B cell (primary cell): ENCODE data around the gene SBK2. TPM values are rescaled to one million over a fixed set of nuclear protein-coding genes. Genes with fewer than 3 reads are reported as not detected.

ENCODE experiments used
- ATAC-seq: fragments of 200-7000 bp; cut with Tn5 transposase; one replicate; pipeline ENCODE4 v1.10.0; 2021; ENCODE audit warnings: low read depth, mild to moderate bottlenecking, moderate number of reproducible peaks, moderate library complexity
- CTCF ChIA-PET: fragments of 350-600 bp; sonication (Branson Sonifier 250); formaldehyde crosslinking; loops from one replicate; lab custom pipeline; 2021; ENCODE audit warnings: antibody characterized with exemption, inconsistent platforms; lab: Charles Lee
- POLR2A ChIA-PET: fragments of 350-600 bp; sonication (Branson Sonifier 250); formaldehyde crosslinking; loops from one replicate; lab custom pipeline; 2021; ENCODE audit warnings: antibody characterized with exemption; lab: Charles Lee
- DNase-seq: peaks from one replicate; pipeline ENCODE4 v3.0.0; 2013
- H2AFZ ChIP-seq: 2 replicates; pipeline ENCODE4 v1.6.1; 2012; ENCODE audit warnings: mild to moderate bottlenecking, low read depth, low read length; ENCODE audit not compliant: insufficient read depth, poor library complexity, severe bottlenecking
- H3K27ac ChIP-seq, 2 donors: 1 replicate in 1 of 2; 2 replicates in 1 of 2; pipeline ENCODE4 v1.5.1; 2012 to 2013; ENCODE audit warnings: low read length in 2 of 2, mild to moderate bottlenecking in 2 of 2, moderate library complexity in 1 of 2
- H3K27me3 ChIP-seq, 4 experiments: fragments of 200-600 bp in 1 of 4; sonication (generic) in 1 of 4; replicated peaks in 1 of 4; 1 replicate in 2 of 4; 2 replicates in 2 of 4; pipeline versions ENCODE4 v1.6.1 to v1.7.0; 2013 to 2016; ENCODE audit warnings: low read length in 3 of 4, mild to moderate bottlenecking in 2 of 4, mixed read lengths in 1 of 4, moderate library complexity in 1 of 4; ENCODE audit not compliant: insufficient read depth in 4 of 4, control insufficient read depth in 3 of 4; ENCODE audit errors: control extremely low read depth in 1 of 4
- H3K36me3 ChIP-seq, 2 experiments: replicated peaks in 1 of 2; 1 replicate in 1 of 2; 2 replicates in 1 of 2; pipeline versions ENCODE4 v1.6.1 to v1.7.1; 2013; ENCODE audit warnings: low read length in 1 of 2; ENCODE audit not compliant: insufficient read depth in 2 of 2, control insufficient read depth in 1 of 2; ENCODE audit errors: control extremely low read depth in 1 of 2, extremely low read depth in 1 of 2
- H3K4me1 ChIP-seq, 2 donors: fragments of 200-600 bp in 1 of 2; sonication (generic) in 1 of 2; 1 replicate in 1 of 2; 2 replicates in 1 of 2; pipeline versions ENCODE4 v1.5.1 to v1.6.1; 2013 to 2017; ENCODE audit warnings: low read length in 2 of 2; ENCODE audit not compliant: control insufficient read depth in 2 of 2, insufficient read depth in 2 of 2
- H3K4me2 ChIP-seq: replicated peaks from 2 replicates; pipeline ENCODE3; 2012; ENCODE audit warnings: mild to moderate bottlenecking, low read depth, low read length; ENCODE audit not compliant: poor library complexity, severe bottlenecking
- H3K4me3 ChIP-seq, 5 experiments: fragments of 200-600 bp in 1 of 5; sonication (generic) in 1 of 5; 1 replicate in 3 of 5; 2 replicates in 2 of 5; pipeline versions ENCODE4 v1.5.1 to v1.7.0; 2011 to 2016; ENCODE audit warnings: low read length in 4 of 5, mild to moderate bottlenecking in 4 of 5, low read depth in 2 of 5, control low read depth in 1 of 5, moderate library complexity in 1 of 5; ENCODE audit not compliant: insufficient read depth in 1 of 5; ENCODE audit errors: control extremely low read depth in 1 of 5, extremely low read depth in 1 of 5
- H3K79me2 ChIP-seq: fragments of 200-600 bp; sonication (generic); one replicate; pipeline ENCODE4 v1.6.0; 2016; ENCODE audit warnings: low read length; ENCODE audit not compliant: control insufficient read depth, insufficient read depth
- H3K9ac ChIP-seq: fragments of 200-600 bp; sonication (generic); 2 replicates; pipeline ENCODE4 v1.6.1; 2017; ENCODE audit warnings: mild to moderate bottlenecking, low read length, moderate library complexity
- H3K9me3 ChIP-seq, 3 donors: one replicate each; pipeline versions ENCODE4 v1.6.1 to v1.7.1; 2013; ENCODE audit warnings: low read length in 2 of 3; ENCODE audit not compliant: control insufficient read depth in 2 of 3, insufficient read depth in 1 of 3; ENCODE audit errors: control extremely low read depth in 1 of 3
- H4K20me1 ChIP-seq: 2 replicates; pipeline ENCODE4 v1.6.0; 2012; ENCODE audit warnings: mild to moderate bottlenecking, low read length; ENCODE audit not compliant: insufficient read depth, control insufficient read depth, poor library complexity, severe bottlenecking
- H3K27ac Mint-ChIP-seq: one replicate; pipeline ENCODE4 v1.8.0; 2021; ENCODE audit warnings: mixed read lengths
- H3K27me3 Mint-ChIP-seq: one replicate; pipeline ENCODE4 v1.8.0; 2021; ENCODE audit warnings: mixed read lengths
- H3K4me1 Mint-ChIP-seq: one replicate; pipeline ENCODE4 v1.8.0; 2021; ENCODE audit warnings: mixed read lengths
- H3K4me3 Mint-ChIP-seq: one replicate; pipeline ENCODE4 v1.8.0; 2021; ENCODE audit warnings: mixed read lengths
- H3K9me3 Mint-ChIP-seq: one replicate; pipeline ENCODE4 v1.8.0; 2022; ENCODE audit warnings: mixed read lengths; ENCODE audit not compliant: insufficient read depth
- EZH2 ChIP-seq: IDR thresholded peaks from 2 replicates; pipeline ENCODE4 v1.6.1; 2012; ENCODE audit warnings: borderline replicate concordance, low read depth, mild to moderate bottlenecking, moderate library complexity, low read length; ENCODE audit not compliant: insufficient read depth, poor library complexity, severe bottlenecking
- WGBS: methylation state at CpG from one replicate; pipeline ENCODE4 v1.1.5; 2013; ENCODE audit warnings: missing lambda C conversion rate; ENCODE audit not compliant: insufficient coverage; 5-methylcytosine and 5-hydroxymethylcytosine counted together
- intact Hi-C: fragments of 100-400 bp; cut with micrococcal nuclease; formaldehyde crosslinking; loops from one replicate; pipeline ENCODE4 v1.10.0; 2022
- polyA plus RNA-seq: library from polyadenylated mRNA; depleted of rRNA; stranded (reverse); fragments of >200 nt; gene quantifications from 2 replicates; pipeline ENCODE4 v1.2.3, GENCODE V29; 2012
- total RNA-seq, 2 donors: library from RNA; stranded (reverse); fragments of 120-200 nt in 1 of 2; gene quantifications; 1 replicate in 1 of 2; 2 replicates in 1 of 2; pipeline versions ENCODE4 v1.2.3 to v1.2.4, GENCODE V29; 2013 to 2022
- TF ChIP-seq, protein P1 (sequence below): fragments of 200-600 bp; IDR thresholded peaks from one replicate; pipeline ENCODE4 v1.8.0; 2022; ENCODE audit warnings: antibody characterized with exemption, mild to moderate bottlenecking

Gene SBK2
- total and polyA plus RNA-seq, 2 donors (not counting 1 experiment from before 2014, with no cell fraction given): not detected

DNA sequence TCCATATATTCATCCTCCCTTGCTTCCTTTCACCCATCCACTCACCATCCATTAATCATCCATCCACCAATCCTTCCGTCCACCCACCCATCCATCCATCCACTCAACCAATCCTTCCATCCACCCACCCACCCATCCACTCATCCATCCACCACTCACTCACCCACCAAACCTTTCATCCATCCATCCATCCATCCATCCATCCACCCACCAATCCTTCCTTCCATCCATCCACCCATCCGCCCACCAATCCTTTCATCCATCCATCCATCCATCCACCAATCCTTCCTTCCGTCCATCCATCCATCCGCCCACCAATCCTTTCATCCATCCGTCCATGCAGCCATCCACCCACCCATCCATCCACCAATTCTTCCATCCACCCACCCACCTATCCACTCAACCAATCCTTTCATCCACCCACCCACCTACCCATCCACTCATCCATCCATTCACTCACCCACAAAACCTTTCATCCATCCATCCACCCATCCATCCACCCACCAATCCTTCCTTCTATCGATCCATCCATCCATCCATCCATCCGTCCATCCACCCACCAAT, 5.4 kb upstream of the SBK2 start:
- ChIA-PET CTCF (no interaction called here), POLR2A (no interaction called here)
- ATAC-seq (no peak), DNase-seq (no peak)
- H4K20me1 ChIP-seq: no peaks in the 10 kb centered on the region
- H3K4me2 ChIP-seq: no peak overlapping the region
- TF ChIP-seq EZH2: no peak
- TF ChIP-seq, protein P1, sequence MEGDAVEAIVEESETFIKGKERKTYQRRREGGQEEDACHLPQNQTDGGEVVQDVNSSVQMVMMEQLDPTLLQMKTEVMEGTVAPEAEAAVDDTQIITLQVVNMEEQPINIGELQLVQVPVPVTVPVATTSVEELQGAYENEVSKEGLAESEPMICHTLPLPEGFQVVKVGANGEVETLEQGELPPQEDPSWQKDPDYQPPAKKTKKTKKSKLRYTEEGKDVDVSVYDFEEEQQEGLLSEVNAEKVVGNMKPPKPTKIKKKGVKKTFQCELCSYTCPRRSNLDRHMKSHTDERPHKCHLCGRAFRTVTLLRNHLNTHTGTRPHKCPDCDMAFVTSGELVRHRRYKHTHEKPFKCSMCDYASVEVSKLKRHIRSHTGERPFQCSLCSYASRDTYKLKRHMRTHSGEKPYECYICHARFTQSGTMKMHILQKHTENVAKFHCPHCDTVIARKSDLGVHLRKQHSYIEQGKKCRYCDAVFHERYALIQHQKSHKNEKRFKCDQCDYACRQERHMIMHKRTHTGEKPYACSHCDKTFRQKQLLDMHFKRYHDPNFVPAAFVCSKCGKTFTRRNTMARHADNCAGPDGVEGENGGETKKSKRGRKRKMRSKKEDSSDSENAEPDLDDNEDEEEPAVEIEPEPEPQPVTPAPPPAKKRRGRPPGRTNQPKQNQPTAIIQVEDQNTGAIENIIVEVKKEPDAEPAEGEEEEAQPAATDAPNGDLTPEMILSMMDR: no peak
- no peaks in the 10 kb centered on the region for H3K79me2 ChIP-seq
- Mint-ChIP-seq H3K9me3 (peaks cover 4% of the 10 kb centered on the region), H3K27ac (no peak overlapping the region), H3K4me1 (no peaks in the 10 kb centered on the region), H3K27me3 (peaks cover 17% of the 10 kb centered on the region), H3K4me3 (no peak overlapping the region)
- no peak overlapping the region for H3K4me3 ChIP-seq
- no peak overlapping the region for H3K9ac ChIP-seq
- H2AFZ ChIP-seq: no peak overlapping the region
- no peaks in the 10 kb centered on the region for H3K9me3 ChIP-seq
- H3K36me3 ChIP-seq: no peaks in the 10 kb centered on the region
- H3K27ac ChIP-seq: no peak overlapping the region
- WGBS: 89% methylated on average over 7 of the region's 7 CpGs
- peaks cover 0 to 21% (median 3%) of the 10 kb centered on the region in 4 experiments for H3K27me3 ChIP-seq
- intact Hi-C loops: no loop called here
- H3K4me1 ChIP-seq: no peaks in the 10 kb centered on the region

DNA sequence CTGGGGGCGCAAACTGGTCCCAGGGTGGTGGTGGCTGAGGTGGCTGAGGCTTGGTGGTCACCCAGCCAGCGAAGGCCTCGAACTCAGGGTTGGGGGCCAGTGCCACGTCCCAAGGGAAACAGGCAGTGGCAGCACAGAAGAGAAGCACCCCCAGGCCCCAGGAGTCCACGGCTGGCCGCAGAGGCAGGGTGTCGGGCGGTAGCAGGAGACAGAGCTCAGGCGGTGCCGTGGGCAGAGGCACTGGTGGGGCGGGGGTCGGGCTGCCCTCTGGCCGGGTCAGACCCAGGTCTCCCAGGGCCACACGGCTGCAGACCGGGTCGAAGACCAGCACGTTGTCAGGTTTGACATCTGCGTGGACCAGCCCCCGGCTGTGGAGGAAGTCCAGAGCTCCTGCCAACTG, 4.2 kb upstream of the SBK2 start:
- Histone ChIP-seq H3K9me3 (no peaks in the 10 kb centered on the region), H3K9ac (no peak overlapping the region), H4K20me1 (no peaks in the 10 kb centered on the region), H2AFZ (no peak overlapping the region), H3K27me3 (peaks cover 0 to 13% (median 0%) of the 10 kb centered on the region in 4 experiments), H3K4me3 (no peak overlapping the region), H3K4me2 (no peak overlapping the region), H3K79me2 (no peaks in the 10 kb centered on the region), H3K36me3 (no peaks in the 10 kb centered on the region), H3K4me1 (no peaks in the 10 kb centered on the region), H3K27ac (no peak overlapping the region)
- CTCF ChIA-PET: no interaction called here
- no peaks in the 10 kb centered on the region for H3K4me1 Mint-ChIP-seq
- DNase-seq (no peak), ATAC-seq (no peak)
- peaks cover 4% of the 10 kb centered on the region for H3K9me3 Mint-ChIP-seq
- 97% methylated on average over 19 of the region's 19 CpGs for WGBS
- peaks cover 14% of the 10 kb centered on the region for H3K27me3 Mint-ChIP-seq
- intact Hi-C loops: no loop called here
- no peak overlapping the region for H3K27ac Mint-ChIP-seq
- POLR2A ChIA-PET: no interaction called here
- no peak overlapping the region for H3K4me3 Mint-ChIP-seq
- no peak for TF ChIP-seq EZH2
- TF ChIP-seq, protein P1: no peak
